PC-3 (cell line): ENCODE measurements around the gene SELENOP.

Experiments used
- CTCF ChIP-seq: fragments of 300-600 bp; sonication (generic); conservative IDR thresholded peaks from 2 replicates; pipeline ENCODE4 v1.5.1; 2017; ENCODE audit warnings: antibody characterized with exemption, low read depth, mild to moderate bottlenecking, low read length
- EZH2phosphoT487 ChIP-seq: fragments of 300-600 bp; sonication (generic); IDR thresholded peaks from 2 replicates; pipeline ENCODE4 v1.6.1; 2018; ENCODE audit warnings: mild to moderate bottlenecking, antibody characterized with exemption, low read length, borderline replicate concordance

- no peak for TF ChIP-seq CTCF
- no peak for TF ChIP-seq EZH2phosphoT487
Measured at GRCh38 chr5:42781584-42781983, 30.1 kb downstream of the SELENOP start.
